ENCODE measurements around the gene ABI2. TPM values are rescaled to one million over a fixed set of nuclear protein-coding genes. Genes with fewer than 3 reads are reported as not detected.

The ABI2 gene
- total and polyA plus RNA-seq, 11 donors, result 17.4 to 78.8 (median 49.4) TPM

GRCh38 chr2:203344667-203345066 lies 16.5 kb downstream of the ABI2 start:
- Histone ChIP-seq H3K4me1 (peaks cover 0 to 39% (median 14%) of the 10 kb centered on the region in 12 donors), H3K27ac (no peak overlapping the region), H3K36me3 (peaks cover 0 to 15% (median 3%) of the 10 kb centered on the region in 9 donors), H3K4me3 (no peak overlapping the region), H3K9me3 (no peaks in the 10 kb centered on the region), H3K27me3 (no peaks in the 10 kb centered on the region)
- TF ChIP-seq CTCF (IDR thresholded peaks at IDR 0.05) (no peak), POLR2A (IDR thresholded peaks at IDR 0.05) (no peak)
- DNase-seq (no peak), ATAC-seq (no peak)
- intact Hi-C loops (cut with DNase I), result loop anchor here in 1 of 10 donors (10.0 kb wide), 1 partner anchor 60 kb away; no protein-coding TSS in a partner anchor
- 92 to 98% (median 98%) methylated on average over 12 of the region's 12 CpGs for WGBS, 4 donors

- intact Hi-C loops (cut with DNase I), result loop anchor here in 1 of 10 donors (10.0 kb wide), 1 partner anchor 58 kb away; no protein-coding TSS in a partner anchor
- peak overlapping the region in 1 of 12 donors; percentile 1 for H3K27ac ChIP-seq
- H3K36me3 ChIP-seq, result peaks cover 0 to 17% (median 3%) of the 10 kb centered on the region in 9 donors
- no peak for ATAC-seq
- no peaks in the 10 kb centered on the region for H3K27me3 ChIP-seq
- no peaks in the 10 kb centered on the region for H3K9me3 ChIP-seq
- 68 to 76% (median 72%) methylated on average over 1 of the region's 1 CpG for WGBS, 4 donors
- H3K4me1 ChIP-seq, result peaks cover 0 to 21% (median 7%) of the 10 kb centered on the region in 12 donors
- no peak overlapping the region for H3K4me3 ChIP-seq
- no peak for DNase-seq
- no peak for TF ChIP-seq CTCF (IDR thresholded peaks at IDR 0.05)
- no peak for TF ChIP-seq POLR2A (IDR thresholded peaks at IDR 0.05)
Observed at GRCh38 chr2:203346612-203347011, 18.4 kb downstream of the ABI2 start.

DNA sequence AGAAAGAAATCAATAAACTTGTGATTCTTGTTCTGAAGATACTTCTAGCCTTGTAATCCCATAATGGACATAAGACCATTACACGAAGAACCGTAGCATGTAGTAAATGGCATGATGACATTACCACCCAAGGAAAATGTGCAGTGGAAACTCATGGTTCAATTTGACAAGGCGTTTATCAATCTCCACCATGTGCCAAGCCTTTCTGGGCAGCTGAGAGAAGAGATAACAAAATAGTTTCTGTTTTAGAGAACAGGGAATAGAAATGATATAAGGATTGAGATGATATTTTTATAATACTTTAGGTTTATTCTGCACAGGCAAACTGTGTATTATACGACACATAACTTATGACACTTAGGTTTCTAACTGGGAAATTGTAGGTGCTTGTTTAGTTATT lies 19.2 kb downstream of the ABI2 start:
- Histone ChIP-seq H3K27me3 (no peaks in the 10 kb centered on the region), H3K4me1 (peaks cover 0 to 21% (median 5%) of the 10 kb centered on the region in 12 donors), H3K9me3 (no peaks in the 10 kb centered on the region), H3K27ac (peak overlapping the region in 6 of 12 donors; percentile 7 to 49 (median 35)), H3K4me3 (no peak overlapping the region), H3K36me3 (peaks cover 0 to 22% (median 3%) of the 10 kb centered on the region in 9 donors)
- intact Hi-C loops (cut with DNase I), result loop anchor here in 1 of 10 donors (10.0 kb wide), 1 partner anchor 57 kb away; no protein-coding TSS in a partner anchor
- DNase-seq (no peak), ATAC-seq (peak in 3 of 4 donors; percentile 49 to 68 (median 50))
- TF ChIP-seq POLR2A (IDR thresholded peaks at IDR 0.05) (no peak), CTCF (IDR thresholded peaks at IDR 0.05) (no peak)
- 47 to 62% (median 54%) methylated on average over 4 of the region's 4 CpGs for WGBS, 4 donors

- no peak for DNase-seq
Observed at GRCh38 chr2:203352604-203353255, 24.5 kb downstream of the ABI2 start.

More at GRCh38 chr2:203352604-203353255, 24.5 kb downstream of the ABI2 start:
- Histone ChIP-seq H3K9me3 (no peaks in the 10 kb centered on the region), H3K27ac (no peak overlapping the region), H3K36me3 (peaks cover 0 to 17% (median 0%) of the 10 kb centered on the region in 9 donors), H3K4me3 (no peak overlapping the region), H3K4me1 (peaks cover 0 to 25% (median 3%) of the 10 kb centered on the region in 12 donors), H3K27me3 (no peaks in the 10 kb centered on the region)
- 89 to 92% (median 90%) methylated on average over 5 of the region's 5 CpGs for WGBS, 4 donors
- ATAC-seq, result peak in 1 of 4 donors; percentile 36
- TF ChIP-seq CTCF (IDR thresholded peaks at IDR 0.05) (no peak), POLR2A (IDR thresholded peaks at IDR 0.05) (no peak)
- intact Hi-C loops (cut with DNase I), result no loop called here
